Gastroesophageal sphincter (tissue), 3 donors: ENCODE data around the gene CSNK2A3.

Source experiments
- CTCF ChIP-seq, 4 experiments: fragments of 200-600 bp in 2 of 4; fragments of 450-650 bp in 2 of 4; sonication (generic) in 1 of 4; IDR thresholded peaks; one replicate each; pipeline ENCODE4 v1.5.1; 2017 to 2019; ENCODE audit warnings: antibody characterized with exemption in 4 of 4, mild to moderate bottlenecking in 2 of 4, moderate library complexity in 2 of 4
- POLR2A ChIP-seq, 2 donors: fragments of 450-650 bp; IDR thresholded peaks; one replicate each; pipeline ENCODE4 v1.6.1; 2017; ENCODE audit warnings: antibody characterized with exemption in 2 of 2, mild to moderate bottlenecking in 2 of 2, moderate library complexity in 1 of 2
- POLR2AphosphoS5 ChIP-seq: sonication (generic); formaldehyde crosslinking; IDR thresholded peaks from one replicate; pipeline ENCODE4 v1.6.1; 2017; ENCODE audit warnings: antibody characterized with exemption

GRCh38 chr11:11309906-11310305 lies 43.1 kb downstream of the CSNK2A3 start:
- TF ChIP-seq CTCF (IDR thresholded peaks at IDR 0.05), result no peak
- no peak for TF ChIP-seq POLR2A (IDR thresholded peaks at IDR 0.05)
- no peak for TF ChIP-seq POLR2AphosphoS5
